ENCODE measurements around the gene ZFP82. TPM values are rescaled to one million over a fixed set of nuclear protein-coding genes. Genes with fewer than 3 reads are reported as not detected.

ZFP82 gene
- total and polyA plus RNA-seq, 2 of the 4 experiments (the other 2 are of a cell fraction), result 1.6 to 3.9 TPM

- no peaks in the 10 kb centered on the region for H3K4me1 ChIP-seq (ENCODE audit: control insufficient read depth, insufficient read depth, low read length)
- no peaks in the 10 kb centered on the region for H4K20me1 ChIP-seq (ENCODE audit: insufficient read depth, low read length)
- H3K9me1 ChIP-seq (ENCODE audit: insufficient read depth, low read length), result no peaks in the 10 kb centered on the region
- H4K8ac ChIP-seq (ENCODE audit: low read depth in 2 of 2, low read length in 2 of 2), result no peak overlapping the region
- H2AFZ ChIP-seq (replicated peaks; ENCODE audit: low read length, poor library complexity), result no peak overlapping the region
- ChIA-PET POLR2A (ENCODE audit: unreplicated experiment) (no interaction called here), CTCF (no interaction called here)
- H3K14ac ChIP-seq (replicated peaks; ENCODE audit: low read depth, low read length), result no peak overlapping the region
- no peak overlapping the region for H4K5ac ChIP-seq (ENCODE audit: low read depth, low read length)
- TF ChIP-seq SMC3 (IDR thresholded peaks at IDR 0.05; ENCODE audit: low read depth, low read length), result no peak
- H3K4me3 ChIP-seq (ENCODE audit: insufficient read depth, low read depth, low read length), result no peak overlapping the region
- no peak overlapping the region for H2BK120ac ChIP-seq (ENCODE audit: low read depth, low read length)
- BruUV-seq (replicated peaks), result no TSS peak
- intact Hi-C loops (cut with micrococcal nuclease) (no loop called here), in situ Hi-C loops (cut with MboI; ENCODE audit: low sequenced_read_pairs) (no loop called here), dilution Hi-C loops (cut with HindIII; ENCODE audit: low sequenced_read_pairs, unreplicated experiment) (no loop called here)
- no peak for ATAC-seq (ENCODE audit: low read depth)
- H3K23ac ChIP-seq (ENCODE audit: low read depth, low read length), result no peak overlapping the region
- no peak overlapping the region for H4K91ac ChIP-seq (ENCODE audit: insufficient read depth, low read depth, low read length)
- H3K18ac ChIP-seq (ENCODE audit: low read depth, low read length), result no peak overlapping the region
- no peak for DNase-seq
- no peak overlapping the region for H2AK5ac ChIP-seq (ENCODE audit: low read depth, low read length)
- H3K27ac ChIP-seq (ENCODE audit: insufficient read depth, low read length), result no peak overlapping the region
- peaks cover 3 to 6% of the 10 kb centered on the region in 2 experiments for H3K79me1 ChIP-seq (ENCODE audit: low read depth in 1 of 2, low read length in 2 of 2)
- H2AK9ac ChIP-seq (replicated peaks; ENCODE audit: low read depth, low read length, poor library complexity), result no peak overlapping the region
- no peak overlapping the region for H3K9ac ChIP-seq (ENCODE audit: low read depth, low read length)
- no peaks in the 10 kb centered on the region for H3K27me3 ChIP-seq (ENCODE audit: control insufficient read depth, insufficient read depth, low read length)
- H2BK5ac ChIP-seq (ENCODE audit: low read depth, low read length, poor library complexity, severe bottlenecking), result no peak overlapping the region
- H2BK20ac ChIP-seq (ENCODE audit: low read depth, low read length), result no peak overlapping the region
- no peaks in the 10 kb centered on the region for H3K36me3 ChIP-seq (ENCODE audit: control insufficient read depth, insufficient read depth, low read length)
- H3K56ac ChIP-seq (ENCODE audit: extremely low read depth, insufficient read depth, low read length), result no peak overlapping the region
- no peak overlapping the region for H2BK15ac ChIP-seq (ENCODE audit: low read depth, low read length)
- H3K9me3 ChIP-seq (ENCODE audit: control insufficient read depth, insufficient read depth, low read length), result no peaks in the 10 kb centered on the region; the same call in 1 of the 2 replicates
- H3K4ac ChIP-seq (ENCODE audit: low read depth, low read length), result no peak overlapping the region
- no peak overlapping the region for H3K4me2 ChIP-seq (ENCODE audit: low read depth, low read length)
Measured at GRCh38 chr19:36371886-36372285, 46.6 kb downstream of the ZFP82 start.

All from IMR-90 (cell line).